MV-4-11 (cell line): Measurements from ENCODE around the gene OR11H6.
"Not testable (repeated sequence)": the region's sequence is repeated elsewhere in the genome, so short reads cannot be mapped to it uniquely, and the experiment has no call there.

Experiments
- DNase-seq: peaks from one replicate; lab custom pipeline; 2025; lab: John Stamatoyannopoulos, UW

OR11H6 gene

GRCh38 chr14:20264361-20264760 lies 40.9 kb downstream of the OR11H6 start:
- not testable (repeated sequence) for DNase-seq

DNA sequence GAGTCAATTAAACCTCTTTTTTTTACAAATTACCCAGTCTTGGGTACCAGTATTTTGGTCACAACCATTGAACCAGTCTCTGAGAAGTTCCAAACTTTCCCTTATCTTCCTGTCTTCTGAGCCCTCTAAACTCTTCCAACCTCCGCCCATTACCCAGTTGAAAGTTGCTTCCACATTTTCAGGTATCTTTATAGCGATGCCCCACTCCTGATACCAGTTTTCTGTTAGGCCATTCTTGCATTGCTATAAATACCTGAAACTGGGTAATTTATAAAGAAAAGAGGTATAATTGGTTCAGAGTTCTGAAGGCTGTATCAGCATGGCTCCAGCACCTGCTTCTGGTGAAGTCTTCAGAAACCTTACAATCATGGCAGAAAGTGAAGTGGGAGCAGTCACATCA lies 50.6 kb downstream of the OR11H6 start:
- DNase-seq: no peak
